GM10266 (cell line): ENCODE data around the gene NUDT3.
"Not testable (repeated sequence)": the region's sequence is repeated elsewhere in the genome, so short reads cannot be mapped to it uniquely, and the experiment has no call there.

Experiments
- DNase-seq: peaks from one replicate; pipeline ENCODE4 v3.0.0; 2012; ENCODE audit errors: extremely low spot score
- TF ChIP-seq, protein P1 (sequence below): IDR thresholded peaks from 2 replicates; pipeline ENCODE4 v1.5.1; 2012; ENCODE audit warnings: mild to moderate bottlenecking, low read depth; ENCODE audit not compliant: control insufficient read depth, insufficient read depth; ENCODE audit errors: missing control alignments

NUDT3 gene

DNA sequence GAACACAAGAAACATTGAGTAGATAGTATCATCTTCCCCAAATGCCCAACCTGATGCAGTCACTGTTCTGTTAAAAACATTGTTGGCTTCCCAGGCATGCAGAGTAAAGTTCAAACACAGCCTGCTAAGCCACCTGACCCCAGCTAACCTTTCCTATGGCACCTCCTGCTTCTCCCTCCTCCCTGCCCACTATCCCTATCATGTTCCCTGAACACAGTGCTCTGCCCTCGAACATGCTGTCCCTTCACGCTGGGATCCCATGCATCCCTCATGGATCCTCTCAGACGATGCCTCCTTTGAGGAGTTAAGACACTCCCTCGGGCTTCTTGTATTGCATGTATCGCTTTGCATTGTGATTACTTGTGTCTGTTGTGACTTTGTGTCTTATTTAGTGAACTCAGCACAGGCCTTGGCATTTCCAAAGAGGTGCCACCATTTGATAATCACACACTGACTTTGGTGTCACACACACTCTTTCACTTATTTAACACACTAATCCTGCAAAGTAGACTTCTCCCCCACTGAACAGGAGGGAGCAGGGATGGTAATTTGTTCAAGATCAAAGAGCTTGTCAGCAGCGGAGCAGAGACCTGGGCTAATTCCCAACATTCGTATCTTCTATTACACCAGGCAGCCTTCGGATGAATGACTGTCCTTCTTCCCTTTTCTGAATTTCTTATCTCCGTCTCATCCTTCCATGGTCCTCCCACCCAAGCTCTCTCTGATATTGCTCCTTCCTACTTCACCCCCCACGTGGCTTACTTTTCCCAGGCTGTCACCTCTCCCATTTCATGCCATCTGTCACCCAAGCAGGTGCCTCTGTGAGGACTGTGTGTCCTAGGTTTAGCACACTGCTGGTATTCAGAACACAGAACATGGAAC, 115.3 kb downstream of the NUDT3 start:
- no peak for DNase-seq

DNA sequence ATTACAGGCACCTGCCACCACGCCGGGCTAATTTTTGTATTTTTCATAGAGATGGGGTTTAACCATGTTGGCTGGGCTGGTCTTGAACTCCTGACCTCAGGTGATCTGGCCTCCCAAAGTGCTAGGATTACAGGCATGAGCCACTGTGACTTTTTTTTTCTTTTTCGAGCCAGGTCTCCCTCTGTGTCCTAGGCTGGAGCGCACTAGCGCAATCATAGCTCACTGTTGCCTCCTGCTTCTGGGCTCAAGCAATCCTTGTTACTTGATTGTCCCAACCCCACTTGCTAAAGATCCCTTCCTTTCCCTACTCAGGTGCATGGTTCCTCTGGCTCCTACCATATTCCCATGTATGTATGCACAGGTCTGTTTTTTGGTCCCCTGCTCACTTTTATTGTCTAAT, 116.3 kb downstream of the NUDT3 start:
- no peak for DNase-seq
- TF ChIP-seq, protein P1, sequence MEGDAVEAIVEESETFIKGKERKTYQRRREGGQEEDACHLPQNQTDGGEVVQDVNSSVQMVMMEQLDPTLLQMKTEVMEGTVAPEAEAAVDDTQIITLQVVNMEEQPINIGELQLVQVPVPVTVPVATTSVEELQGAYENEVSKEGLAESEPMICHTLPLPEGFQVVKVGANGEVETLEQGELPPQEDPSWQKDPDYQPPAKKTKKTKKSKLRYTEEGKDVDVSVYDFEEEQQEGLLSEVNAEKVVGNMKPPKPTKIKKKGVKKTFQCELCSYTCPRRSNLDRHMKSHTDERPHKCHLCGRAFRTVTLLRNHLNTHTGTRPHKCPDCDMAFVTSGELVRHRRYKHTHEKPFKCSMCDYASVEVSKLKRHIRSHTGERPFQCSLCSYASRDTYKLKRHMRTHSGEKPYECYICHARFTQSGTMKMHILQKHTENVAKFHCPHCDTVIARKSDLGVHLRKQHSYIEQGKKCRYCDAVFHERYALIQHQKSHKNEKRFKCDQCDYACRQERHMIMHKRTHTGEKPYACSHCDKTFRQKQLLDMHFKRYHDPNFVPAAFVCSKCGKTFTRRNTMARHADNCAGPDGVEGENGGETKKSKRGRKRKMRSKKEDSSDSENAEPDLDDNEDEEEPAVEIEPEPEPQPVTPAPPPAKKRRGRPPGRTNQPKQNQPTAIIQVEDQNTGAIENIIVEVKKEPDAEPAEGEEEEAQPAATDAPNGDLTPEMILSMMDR = no peak

More for the DNA sequence above, 115.3 kb downstream of the NUDT3 start:
- TF ChIP-seq, protein P1 = no peak

DNA sequence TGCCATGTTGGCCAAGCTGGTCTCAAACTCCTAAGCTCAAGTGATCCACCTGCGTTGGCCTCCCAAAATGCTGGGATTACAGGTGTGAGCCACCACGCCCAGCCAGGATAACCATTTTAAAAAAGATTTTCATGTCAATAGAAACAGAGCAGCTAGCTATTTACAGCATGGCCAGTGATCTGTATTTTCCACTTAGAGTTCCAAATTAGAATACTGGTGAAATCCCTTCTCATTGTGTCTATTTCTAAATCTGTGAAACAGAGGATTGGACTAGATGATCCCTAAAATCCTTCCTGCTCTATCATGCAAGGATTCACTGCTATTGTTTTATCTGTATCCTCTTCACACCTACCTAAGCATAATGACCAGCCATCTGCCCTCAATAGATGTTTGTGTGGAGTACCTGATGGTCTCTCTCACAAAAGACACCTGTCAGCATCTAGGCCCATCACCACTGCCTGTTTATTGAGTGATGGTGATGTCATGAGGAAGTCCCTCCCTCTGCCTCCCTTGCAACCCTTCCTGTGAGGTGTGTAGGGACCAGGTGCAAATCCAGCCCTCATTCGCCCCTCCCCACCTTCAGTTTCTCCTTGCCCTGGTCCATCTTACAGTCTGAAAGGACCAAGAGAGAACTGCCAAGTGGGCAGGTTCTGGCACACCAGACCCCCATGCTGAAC, 117.2 kb downstream of the NUDT3 start:
- DNase-seq = no peak
- TF ChIP-seq, protein P1 = no peak

DNA sequence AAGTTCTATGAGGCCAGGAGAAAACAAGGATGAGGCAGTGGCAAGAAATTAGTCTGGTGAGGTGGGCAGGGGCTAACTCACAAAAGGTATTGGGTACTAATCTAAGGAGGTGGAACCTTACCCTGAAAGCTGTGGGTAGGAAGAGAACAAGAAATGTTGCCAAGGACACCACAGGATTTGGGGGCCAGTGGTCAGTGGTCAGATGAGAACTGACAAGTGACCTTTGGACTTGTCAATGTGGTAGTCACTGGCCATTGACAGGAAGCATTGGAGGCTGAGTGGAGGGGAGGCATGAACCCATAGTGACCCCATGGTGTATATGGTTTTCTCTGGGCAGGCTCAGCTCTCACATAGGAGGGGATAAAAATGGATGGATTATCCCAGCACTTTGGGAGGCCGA, 118.3 kb downstream of the NUDT3 start:
- TF ChIP-seq, protein P1 = no peak
- DNase-seq = no peak

DNA sequence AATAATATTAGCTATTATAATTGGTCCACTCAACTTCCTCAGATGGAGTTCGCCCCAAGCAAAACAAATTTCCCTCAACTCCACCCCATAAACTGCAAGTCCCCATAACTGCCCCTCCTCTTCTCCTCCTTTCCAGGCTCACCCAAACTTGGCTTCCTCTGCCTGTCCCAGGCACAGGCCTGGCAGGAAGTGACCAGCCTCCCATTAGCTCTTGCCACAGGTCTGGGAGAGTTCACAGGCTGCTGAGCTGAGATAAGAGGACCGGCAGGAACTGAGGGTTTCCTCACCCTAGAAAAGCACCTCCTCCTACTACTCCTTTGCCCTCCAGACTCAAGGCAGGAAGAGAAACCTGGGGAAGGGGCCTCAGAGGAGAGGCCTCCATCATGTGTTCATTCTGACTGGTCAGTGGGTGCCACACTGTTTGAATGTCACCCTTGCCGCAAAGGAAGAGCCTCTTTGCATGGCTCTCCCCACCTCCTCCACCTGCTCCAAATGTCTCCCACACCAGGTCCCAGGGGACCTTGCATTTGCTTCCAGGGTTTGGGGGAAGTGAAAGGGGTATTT, 119.1 kb downstream of the NUDT3 start:
- DNase-seq = peak; percentile 43
- TF ChIP-seq, protein P1 = no peak

DNA sequence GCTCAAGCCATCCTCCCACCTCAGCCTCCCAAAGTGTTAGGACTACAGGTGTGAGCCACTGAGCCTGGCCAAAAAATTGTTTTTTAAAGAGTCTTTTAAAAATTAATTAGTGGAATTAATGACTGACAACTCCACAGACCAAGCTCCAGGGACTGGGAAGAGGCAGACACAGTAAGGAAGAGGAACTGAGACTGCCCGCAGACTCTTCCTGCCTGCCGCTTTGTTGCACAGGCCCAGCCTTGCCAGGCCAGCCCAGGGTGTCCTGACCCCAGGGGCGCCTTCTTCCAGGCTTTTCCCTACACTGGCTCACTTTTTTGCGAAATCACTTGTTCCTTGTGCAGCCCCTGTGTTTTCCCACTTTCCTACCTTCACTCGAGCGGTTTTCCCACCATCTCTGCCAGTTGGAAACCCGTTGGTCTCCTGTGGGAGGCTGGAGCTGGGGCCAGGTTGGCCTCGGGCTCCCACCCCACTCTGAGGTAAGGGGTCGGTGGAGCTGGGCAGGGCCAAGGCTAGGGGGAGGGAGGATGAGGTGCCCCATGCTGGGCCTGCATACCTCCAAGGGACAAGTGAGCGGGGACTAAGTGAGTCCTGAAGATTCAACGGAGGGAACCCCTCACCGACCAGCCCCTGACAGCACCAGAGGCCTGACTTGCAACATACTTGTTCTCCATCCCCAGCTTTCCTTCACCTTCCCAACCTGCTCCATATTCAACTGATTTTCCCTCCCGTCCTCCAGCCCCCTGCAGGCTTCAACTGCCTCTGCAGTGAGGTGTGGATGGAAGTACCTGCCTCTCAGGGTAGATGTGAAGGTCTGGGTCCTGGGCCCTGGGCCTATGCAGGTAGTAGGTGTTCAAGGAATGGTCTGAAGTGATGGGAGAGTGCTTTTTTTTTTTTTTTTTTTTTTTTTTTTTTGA, 120.2 kb downstream of the NUDT3 start:
- TF ChIP-seq, protein P1 = no peak
- no peak for DNase-seq

DNA sequence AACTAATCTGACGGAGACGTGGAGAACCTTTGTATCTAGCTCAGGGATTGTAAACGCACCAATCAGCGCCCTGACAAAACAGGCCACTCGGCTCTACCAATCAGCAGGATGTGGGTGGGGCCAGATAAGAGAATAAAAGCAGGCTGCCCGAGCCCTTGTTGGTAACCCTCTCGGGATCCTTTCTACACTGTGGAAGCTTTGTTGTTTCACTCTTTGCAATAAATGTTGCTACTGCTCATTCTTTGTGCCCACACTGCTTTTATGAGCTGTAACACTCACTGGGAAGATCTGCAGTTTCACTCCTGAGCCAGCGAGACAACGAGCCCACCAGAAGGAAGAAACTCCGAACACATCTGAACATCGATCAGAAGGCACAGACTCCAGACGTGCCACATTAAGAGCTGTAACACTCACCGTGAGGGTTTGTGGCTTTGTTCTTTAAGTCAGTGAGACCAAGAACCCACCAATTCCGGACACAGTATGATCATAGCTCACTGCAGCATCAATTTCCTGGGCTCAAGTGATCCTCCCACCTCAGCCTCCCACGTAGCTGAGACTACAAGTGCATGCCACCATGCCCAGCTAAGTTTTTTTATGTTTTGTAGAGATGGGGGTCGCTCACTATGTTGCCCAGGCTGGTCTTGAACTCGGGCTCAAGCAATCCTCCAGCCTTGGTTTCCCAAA, 122.7 kb downstream of the NUDT3 start:
- DNase-seq = not testable (repeated sequence)

DNA sequence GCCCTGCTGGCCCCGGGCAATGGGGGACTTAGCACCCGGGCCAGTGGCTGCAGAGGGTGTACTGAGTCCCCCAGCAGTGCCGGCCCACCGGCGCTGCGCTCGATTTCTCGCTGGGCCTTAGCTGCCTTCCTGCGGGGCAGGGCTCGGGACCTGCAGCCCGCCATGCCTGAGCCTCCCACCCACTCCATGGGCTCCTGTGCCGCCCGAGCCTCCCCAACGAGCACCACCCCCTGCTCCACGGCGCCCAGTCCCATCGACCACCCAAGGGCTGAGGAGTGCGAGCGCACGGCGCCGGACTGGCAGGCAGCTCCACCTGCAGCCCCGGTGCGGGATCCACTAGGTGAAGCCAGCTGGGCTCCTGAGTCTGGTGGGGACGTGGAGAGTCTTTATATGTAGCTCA, 123.3 kb downstream of the NUDT3 start:
- not testable (repeated sequence) for DNase-seq
